SK-N-SH (cell line): ENCODE results near the gene KRTAP5-3. TPM values are rescaled to one million over a fixed set of nuclear protein-coding genes. Genes with fewer than 3 reads are reported as not detected.

ENCODE experiments used
- CTCF ChIA-PET: fragments of 300-600, 350-600 bp; formaldehyde crosslinking; extraction: SDS; loops from one replicate; lab custom pipeline; 2021; lab: Yijun Ruan, JAX
- POLR2A ChIA-PET: fragments of 350-600 bp; sonication (Branson Sonifier 250); formaldehyde crosslinking; extraction: SDS; loops from one replicate; lab custom pipeline; 2020; ENCODE audit warnings: antibody characterized with exemption, inconsistent platforms; lab: Yijun Ruan, JAX
- DNase-seq: peaks from one replicate; pipeline ENCODE4 v3.0.0; 2012
- H2AFZ ChIP-seq: fragments of 200-600 bp; sonication (generic); 2 replicates; pipeline ENCODE4 v1.8.1; 2016; ENCODE audit warnings: antibody characterized with exemption, mild to moderate bottlenecking, low read depth
- H3F3A ChIP-seq: fragments of 200-600 bp; sonication (generic); replicated peaks from 2 replicates; pipeline ENCODE3; 2016; ENCODE audit warnings: antibody characterized with exemption, mild to moderate bottlenecking; ENCODE audit not compliant: insufficient read depth
- H3K27ac ChIP-seq, 2 experiments: fragments of 200-500 bp in 1 of 2; fragments of 200-600 bp in 1 of 2; sonication (Bioruptor generic) in 1 of 2; sonication (generic), shearing (Covaris generic) in 1 of 2; 2 replicates each; pipeline versions ENCODE4 v1.5.1 to v1.6.1; 2014 to 2016; ENCODE audit warnings: low read depth in 2 of 2, inconsistent platforms in 1 of 2, low read length in 1 of 2, mild to moderate bottlenecking in 1 of 2, mixed read lengths in 1 of 2
- H3K27me3 ChIP-seq: fragments of 200-600 bp; sonication (generic), shearing (Covaris generic); 2 replicates; pipeline ENCODE4 v1.6.1; 2016; ENCODE audit warnings: mixed run types; ENCODE audit not compliant: insufficient read depth
- H3K36me3 ChIP-seq, 2 experiments: fragments of 200-500 bp in 1 of 2; fragments of 200-600 bp in 1 of 2; sonication (Bioruptor generic) in 1 of 2; sonication (generic) in 1 of 2; replicated peaks in 1 of 2; 2 replicates each; pipeline versions ENCODE3 to v1.5.1; 2014 to 2016; ENCODE audit warnings: low read length in 1 of 2, mild to moderate bottlenecking in 1 of 2; ENCODE audit not compliant: insufficient read depth in 2 of 2, control insufficient read depth in 1 of 2
- H3K4me1 ChIP-seq, 2 experiments: fragments of 200-500 bp in 1 of 2; fragments of 200-600 bp in 1 of 2; sonication (Bioruptor generic) in 1 of 2; sonication (generic), shearing (Covaris generic) in 1 of 2; 2 replicates each; pipeline versions ENCODE4 v1.5.1 to v1.6.1; 2014 to 2016; ENCODE audit warnings: low read depth in 1 of 2, low read length in 1 of 2, mixed run types in 1 of 2; ENCODE audit not compliant: insufficient read depth in 2 of 2, control insufficient read depth in 1 of 2
- H3K4me2 ChIP-seq: fragments of 200-600 bp; sonication (generic), shearing (Covaris generic); 2 replicates; pipeline ENCODE4 v1.6.1; 2017; ENCODE audit warnings: mixed run types
- H3K4me3 ChIP-seq, 2 experiments: fragments of 200-500 bp in 1 of 2; fragments of 200-600 bp in 1 of 2; sonication (Bioruptor generic) in 1 of 2; sonication (generic), shearing (Covaris generic) in 1 of 2; 2 replicates each; pipeline versions ENCODE4 v1.5.1 to v1.8.1; 2014 to 2016; ENCODE audit warnings: low read depth in 2 of 2, inconsistent platforms in 1 of 2, low read length in 1 of 2, mild to moderate bottlenecking in 1 of 2, mixed read lengths in 1 of 2, moderate library complexity in 1 of 2
- H3K79me2 ChIP-seq: fragments of 200-600 bp; sonication (generic); 2 replicates; pipeline ENCODE4 v1.8.1; 2017; ENCODE audit warnings: mild to moderate bottlenecking; ENCODE audit not compliant: insufficient read depth
- H3K9ac ChIP-seq: fragments of 200-600 bp; sonication (generic); 2 replicates; pipeline ENCODE4 v1.6.1; 2017; ENCODE audit warnings: mixed run types
- H3K9me2 ChIP-seq: fragments of 200-600 bp; sonication (generic); 2 replicates; pipeline ENCODE4 v1.6.1; 2017; ENCODE audit warnings: mixed run types
- H3K9me3 ChIP-seq: fragments of 200-600 bp; sonication (generic); 2 replicates; pipeline ENCODE4 v1.6.1; 2017; ENCODE audit warnings: mixed run types, mild to moderate bottlenecking, moderate library complexity
- H4K20me1 ChIP-seq: fragments of 200-600 bp; sonication (generic); 2 replicates; pipeline ENCODE4 v1.6.1; 2017; ENCODE audit warnings: mild to moderate bottlenecking, mixed run types; ENCODE audit not compliant: insufficient read depth
- CTCF ChIP-seq: fragments of 200-600 bp; sonication (generic); IDR thresholded peaks from 2 replicates; pipeline ENCODE4 v1.6.1; 2017; ENCODE audit warnings: antibody characterized with exemption, mild to moderate bottlenecking, moderate library complexity
- ELF1 ChIP-seq: IDR thresholded peaks from 2 replicates; pipeline ENCODE4 v1.4.0; 2012
- FOSL2 ChIP-seq: IDR thresholded peaks from 2 replicates; pipeline ENCODE4 v1.4.0; 2012; ENCODE audit warnings: low read depth, mild to moderate bottlenecking, moderate library complexity, borderline replicate concordance
- FOXJ3 ChIP-seq: sonication (generic); formaldehyde crosslinking; IDR thresholded peaks from 2 replicates; pipeline ENCODE4 v1.5.1; 2020; ENCODE audit warnings: mild to moderate bottlenecking, missing genetic modification reagents
- FOXM1 ChIP-seq: IDR thresholded peaks from 2 replicates; pipeline ENCODE4 v1.4.0; 2012; ENCODE audit warnings: low read depth, mild to moderate bottlenecking
- JUND ChIP-seq: IDR thresholded peaks from 2 replicates; pipeline ENCODE4 v1.4.0; 2012
- MEF2A ChIP-seq: IDR thresholded peaks from 2 replicates; pipeline ENCODE4 v1.4.0; 2012; ENCODE audit warnings: low read depth, borderline replicate concordance
- MXI1 ChIP-seq: IDR thresholded peaks from 2 replicates; pipeline ENCODE4 v1.6.1; 2012; ENCODE audit warnings: mild to moderate bottlenecking, low read depth, low read length, improper control_type of control experiment
- NFIC ChIP-seq: IDR thresholded peaks from 2 replicates; pipeline ENCODE4 v1.4.0; 2012; ENCODE audit warnings: borderline replicate concordance
- PBX3 ChIP-seq: IDR thresholded peaks from 2 replicates; pipeline ENCODE4; 2012
- POLR2AphosphoS5 ChIP-seq: IDR thresholded peaks from 2 replicates; pipeline ENCODE4 v1.6.1; 2012; ENCODE audit warnings: low read depth, low read length
- RAD21 ChIP-seq: IDR thresholded peaks from 2 replicates; pipeline ENCODE4 v1.6.1; 2012; ENCODE audit warnings: mild to moderate bottlenecking, low read length
- RCOR1 ChIP-seq: fragments of 150-350 bp; IDR thresholded peaks from 2 replicates; pipeline ENCODE4 v1.6.1; 2017; ENCODE audit warnings: antibody characterized with exemption, low read length
- SIN3A ChIP-seq: IDR thresholded peaks from 2 replicates; pipeline ENCODE4 v1.6.1; 2012; ENCODE audit warnings: low read depth, mild to moderate bottlenecking, low read length, moderate library complexity, borderline replicate concordance
- TEAD4 ChIP-seq: IDR thresholded peaks from 2 replicates; pipeline ENCODE4 v1.4.0; 2012; ENCODE audit warnings: mild to moderate bottlenecking, borderline replicate concordance; ENCODE audit not compliant: insufficient read depth
- ZBTB33 ChIP-seq: IDR thresholded peaks from 2 replicates; pipeline ENCODE4 v1.4.0; 2012; ENCODE audit warnings: low read depth, borderline replicate concordance
- WGBS: methylation state at CpG from one replicate; pipeline ENCODE4 v1.1.6; 2017; ENCODE audit warnings: low lambda C conversion rate; 5-methylcytosine and 5-hydroxymethylcytosine counted together
- polyA plus RNA-seq, 3 experiments: library from polyadenylated mRNA; depleted of rRNA; stranded (reverse); fragments of >200 nt; gene quantifications; 2 replicates each; pipeline ENCODE4 v1.2.3, GENCODE V29; 2012
- TF ChIP-seq, protein P1 (sequence below): IDR thresholded peaks from 2 replicates; pipeline ENCODE4 v1.4.0; 2012; ENCODE audit warnings: low read depth

The KRTAP5-3 gene
- polyA plus RNA-seq, 1 of the 3 experiments (the other 2 are of a cell fraction), result not detected

GRCh38 chr11:1633864-1634263, 25.6 kb upstream of the KRTAP5-3 start:
- Histone ChIP-seq H3K4me3 (no peak overlapping the region), H3K9me2 (no peaks in the 10 kb centered on the region), H4K20me1 (no peaks in the 10 kb centered on the region), H3K9ac (no peak overlapping the region), H2AFZ (no peak overlapping the region), H3K4me1 (peaks cover 0 to 14% of the 10 kb centered on the region in 2 experiments; a peak in 1 of 4 replicates), H3K79me2 (no peaks in the 10 kb centered on the region), H3K36me3 (no peaks in the 10 kb centered on the region), H3K27ac (no peak overlapping the region), H3K9me3 (no peaks in the 10 kb centered on the region), H3K4me2 (no peak overlapping the region), H3F3A (no peaks in the 10 kb centered on the region), H3K27me3 (peaks cover 19% of the 10 kb centered on the region; the same call in 1 of the 2 replicates)
- 63% methylated on average over 9 of the region's 10 CpGs for WGBS
- CTCF ChIA-PET, result interaction anchor here (1.2 to 3.2 kb wide), 5 partner anchors 19 to 517 kb away, joined by 3 to 19 read pairs (median 9); no protein-coding TSS in a partner anchor
- DNase-seq, result no peak
- POLR2A ChIA-PET, result interaction anchor here (0.7 kb wide), 1 partner anchor 26 kb away, joined by 3 read pairs; the partner anchor contains the start of gene KRTAP5-3
- TF ChIP-seq, protein P1, sequence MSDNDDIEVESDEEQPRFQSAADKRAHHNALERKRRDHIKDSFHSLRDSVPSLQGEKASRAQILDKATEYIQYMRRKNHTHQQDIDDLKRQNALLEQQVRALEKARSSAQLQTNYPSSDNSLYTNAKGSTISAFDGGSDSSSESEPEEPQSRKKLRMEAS, result no peak
- TF ChIP-seq FOXM1 (no peak), RCOR1 (no peak), PBX3 (no peak), SIN3A (no peak), ELF1 (no peak), CTCF (no peak), JUND (no peak), ZBTB33 (no peak)

GRCh38 chr11:1632053-1632714, 23.9 kb upstream of the KRTAP5-3 start:
- Histone ChIP-seq H3K36me3 (no peaks in the 10 kb centered on the region), H3F3A (no peaks in the 10 kb centered on the region), H3K4me1 (peaks cover 0 to 11% of the 10 kb centered on the region in 2 experiments; a peak in 1 of 4 replicates), H3K9ac (no peak overlapping the region), H3K9me3 (no peaks in the 10 kb centered on the region), H3K79me2 (no peaks in the 10 kb centered on the region), H3K9me2 (no peaks in the 10 kb centered on the region), H3K27me3 (peaks cover 19% of the 10 kb centered on the region; the same call in 1 of the 2 replicates), H3K27ac (no peak overlapping the region), H2AFZ (no peak overlapping the region), H4K20me1 (no peaks in the 10 kb centered on the region), H3K4me2 (no peak overlapping the region), H3K4me3 (no peak overlapping the region)
- POLR2A ChIA-PET, result interaction anchor here (1.7 kb wide), 1 partner anchor 7 kb away, joined by 7 read pairs; no protein-coding TSS in a partner anchor
- no peak for DNase-seq
- TF ChIP-seq RAD21, result no peak
- no peak for TF ChIP-seq ELF1
- TF ChIP-seq JUND, result no peak
- TF ChIP-seq NFIC, result no peak
- no peak for TF ChIP-seq CTCF
- no peak for TF ChIP-seq MXI1
- TF ChIP-seq FOSL2, result no peak
- no peak for TF ChIP-seq MEF2A
- no peak for TF ChIP-seq TEAD4
- TF ChIP-seq POLR2AphosphoS5, result no peak
- TF ChIP-seq, protein P1, result no peak
- TF ChIP-seq FOXJ3 (CRISPR knock-in tag), result no peak
- no peak for TF ChIP-seq FOXM1
- WGBS, result 44% methylated on average over 5 of the region's 11 CpGs
- CTCF ChIA-PET, result interaction anchor here (0.9 to 3.3 kb wide), 9 partner anchors 8 to 205 kb away, joined by 3 to 29 read pairs (median 12); no protein-coding TSS in a partner anchor
